Stimulated activated CD4-positive, alpha-beta T cell treated with anti-CD3 and anti-CD28 coated beads, Interleukin-15, amount 100 ng/mL, for 48 hours (primary cell): ENCODE data around the gene KIAA0513.

Source experiments
- DNase-seq, 2 donors: peaks; one replicate each; pipeline ENCODE4 v3.0.0-alpha.2; 2020; ENCODE audit warnings: low read depth in 2 of 2

Gene KIAA0513

DNA sequence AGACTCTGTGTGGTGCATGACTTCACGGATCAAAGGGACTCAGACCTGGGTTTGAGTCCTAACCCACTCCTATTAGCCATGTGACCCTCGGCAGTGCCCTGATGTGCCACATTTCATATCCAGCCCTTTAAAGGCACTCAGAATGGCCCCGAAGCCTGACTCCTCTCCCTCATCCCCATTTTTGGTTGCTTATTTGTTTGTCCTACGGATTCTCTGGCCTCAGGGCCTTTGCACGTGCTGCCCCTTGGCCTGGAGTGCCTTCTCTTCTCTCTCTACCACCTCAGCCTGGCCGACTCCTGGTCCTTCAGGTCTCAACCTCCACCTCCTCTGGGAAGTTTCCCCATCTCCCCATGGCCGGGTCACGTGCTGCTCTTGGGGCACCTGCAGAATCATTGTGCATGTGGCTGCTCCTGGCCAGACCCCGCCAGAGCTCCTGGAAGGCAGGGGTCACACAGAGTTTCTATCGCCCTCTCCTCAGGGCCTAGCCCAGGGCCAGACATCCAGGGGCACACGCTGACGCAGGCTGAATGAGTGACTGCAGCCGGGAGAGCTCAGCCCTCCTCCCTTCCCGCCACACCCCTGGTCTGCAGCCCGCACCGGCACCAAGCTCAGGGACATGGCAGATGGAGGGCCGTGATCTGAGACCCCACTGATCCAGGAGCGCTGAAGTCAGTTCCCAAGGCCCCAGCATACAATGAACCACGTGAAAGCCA lies 106.6 kb downstream of the KIAA0513 start:
- no peak for DNase-seq

DNA sequence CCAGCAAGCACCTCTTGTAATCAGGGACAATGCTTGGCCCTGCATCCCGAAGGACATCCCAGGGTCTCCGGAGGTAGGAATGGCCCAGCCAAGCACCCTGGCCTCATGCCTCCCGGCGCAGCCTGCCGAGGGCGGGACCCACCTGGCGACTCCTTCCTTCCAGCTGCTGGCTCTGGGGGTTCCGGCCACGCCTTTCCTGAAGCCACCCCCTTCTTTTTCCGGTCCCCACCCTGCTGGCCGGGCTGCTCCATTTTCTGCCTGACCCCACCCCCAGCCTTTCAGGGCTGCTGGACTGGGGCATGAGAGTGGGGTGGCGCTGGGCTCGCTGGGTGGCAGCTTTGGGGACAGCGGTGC lies 107.2 kb downstream of the KIAA0513 start:
- no peak for DNase-seq

DNA sequence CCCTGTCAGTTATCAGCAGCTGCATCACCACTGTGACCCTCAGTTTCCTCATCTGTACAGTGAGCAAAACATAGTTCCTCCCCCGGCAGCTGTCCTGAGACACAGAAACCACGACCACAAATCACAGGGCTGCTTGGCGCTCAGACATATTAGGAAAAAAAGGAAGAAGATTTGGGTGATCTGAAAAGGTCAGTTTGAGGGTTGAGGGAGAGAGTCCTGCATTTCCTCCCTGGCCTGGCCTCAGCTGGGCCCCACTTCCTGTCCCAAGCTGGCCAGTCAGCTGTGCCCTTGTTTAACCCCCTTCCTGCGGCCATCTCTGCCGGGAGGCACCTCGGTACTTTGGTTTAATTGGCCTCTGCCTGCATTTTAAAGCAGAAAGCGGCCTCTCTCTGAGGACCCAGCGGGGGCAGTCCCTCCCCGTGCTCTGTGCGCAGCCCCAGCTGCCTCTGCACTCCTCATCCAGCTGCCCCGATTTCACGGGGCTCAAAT lies 108.7 kb downstream of the KIAA0513 start:
- DNase-seq, result no peak

DNA sequence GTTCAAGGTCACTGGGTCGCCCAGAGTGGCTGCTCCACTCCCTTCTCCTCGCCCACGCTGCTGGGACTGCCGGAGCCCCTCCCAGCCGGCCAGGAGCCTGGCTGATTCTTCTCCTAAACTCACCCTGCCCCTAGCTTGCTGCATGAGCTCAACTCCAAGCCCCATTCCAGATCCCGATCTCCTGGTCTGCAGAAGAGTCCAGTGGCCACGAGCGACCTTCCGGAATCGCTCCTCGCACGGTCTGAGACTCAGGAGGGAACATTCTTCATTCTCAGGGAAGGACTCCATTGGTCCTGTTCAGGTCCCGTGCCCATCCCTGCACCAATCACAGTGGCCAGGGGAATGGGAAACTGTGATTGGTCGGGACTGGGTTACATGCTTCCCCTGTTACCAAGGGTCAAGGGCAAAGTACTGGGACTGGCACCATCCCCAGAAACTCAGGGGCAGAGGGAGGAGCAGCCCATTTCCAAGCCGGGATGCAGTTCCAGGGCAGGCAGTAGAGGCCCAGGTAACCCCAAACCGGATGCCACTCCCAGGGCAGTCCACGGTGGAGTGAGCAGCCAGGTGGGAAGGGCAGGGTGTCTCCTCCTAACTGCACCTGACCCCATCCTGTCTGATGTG lies 109.2 kb downstream of the KIAA0513 start:
- DNase-seq, result no peak

DNA sequence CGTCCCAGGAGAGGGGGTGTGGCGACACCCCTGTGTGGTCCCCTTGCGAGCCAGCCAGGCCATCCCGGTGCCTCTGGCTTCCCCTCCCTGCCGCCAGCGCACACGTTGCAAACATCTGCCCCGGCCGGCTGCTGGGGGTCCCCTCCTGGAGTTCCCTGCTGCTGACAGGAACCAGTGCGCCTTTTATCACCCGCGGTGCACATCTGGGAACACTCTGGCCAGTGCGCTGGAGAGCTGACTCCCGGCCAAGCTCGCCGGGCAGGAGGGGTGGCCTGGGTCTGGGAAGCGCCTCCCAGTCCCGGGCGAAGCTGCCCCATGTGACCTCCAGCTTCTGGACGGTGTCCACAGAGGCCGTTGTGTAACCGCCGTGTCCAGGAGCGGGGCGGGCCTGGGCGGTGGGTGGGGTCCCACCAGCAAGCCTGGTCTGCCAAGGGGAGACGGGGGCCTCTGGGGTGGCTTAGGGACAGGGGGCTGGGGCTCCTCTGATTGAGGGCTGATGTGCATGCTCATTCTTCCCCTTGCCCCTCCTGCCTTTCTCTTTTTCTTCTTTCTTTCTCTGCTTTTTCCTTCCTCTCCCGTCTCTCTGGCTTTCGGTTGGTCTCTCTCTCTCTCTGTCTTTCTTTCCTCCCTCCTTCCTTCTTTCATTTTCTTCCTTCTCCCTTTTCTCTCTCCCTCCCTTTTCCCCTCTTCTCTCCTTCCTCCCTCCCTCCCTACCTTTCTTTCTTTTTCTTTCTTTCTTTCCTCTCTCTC lies 109.9 kb downstream of the KIAA0513 start:
- DNase-seq, result no peak

DNA sequence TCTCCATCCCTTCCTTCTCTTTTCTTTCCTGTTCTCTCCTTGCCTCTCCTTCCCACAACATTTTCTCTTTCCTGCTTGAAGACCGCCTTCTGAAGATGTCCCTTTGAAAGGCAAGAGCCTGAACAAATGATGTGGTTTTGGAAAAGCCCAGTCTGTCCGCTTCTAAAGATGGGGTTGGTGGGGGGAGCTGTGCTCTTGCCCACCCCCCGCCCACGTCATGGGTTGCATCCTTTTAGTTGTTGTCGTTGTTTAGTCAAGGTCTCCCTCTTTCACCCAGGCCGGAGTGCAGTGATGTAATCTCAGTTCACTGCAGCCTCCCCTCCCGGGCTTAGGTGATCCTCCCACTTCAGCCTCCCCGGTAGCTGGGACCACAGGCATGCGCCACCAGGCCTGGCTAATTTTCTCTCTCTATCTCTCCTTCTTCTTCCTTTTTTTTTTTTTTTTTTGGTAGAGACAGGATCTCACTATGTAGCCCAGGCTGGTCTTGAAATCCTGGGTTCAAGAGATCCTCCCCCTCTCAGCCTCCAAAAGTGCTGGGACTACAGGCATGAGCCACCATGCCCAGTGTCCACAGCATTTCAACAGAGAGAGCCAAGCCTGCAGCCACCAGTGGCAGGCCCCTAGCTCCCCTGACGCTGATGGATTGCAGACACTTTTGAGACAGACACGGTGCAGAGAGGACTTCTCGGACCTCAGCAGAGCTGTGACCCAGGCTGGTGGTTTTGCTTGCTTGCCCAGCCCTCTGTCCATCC lies 110.7 kb downstream of the KIAA0513 start:
- no peak for DNase-seq

DNA sequence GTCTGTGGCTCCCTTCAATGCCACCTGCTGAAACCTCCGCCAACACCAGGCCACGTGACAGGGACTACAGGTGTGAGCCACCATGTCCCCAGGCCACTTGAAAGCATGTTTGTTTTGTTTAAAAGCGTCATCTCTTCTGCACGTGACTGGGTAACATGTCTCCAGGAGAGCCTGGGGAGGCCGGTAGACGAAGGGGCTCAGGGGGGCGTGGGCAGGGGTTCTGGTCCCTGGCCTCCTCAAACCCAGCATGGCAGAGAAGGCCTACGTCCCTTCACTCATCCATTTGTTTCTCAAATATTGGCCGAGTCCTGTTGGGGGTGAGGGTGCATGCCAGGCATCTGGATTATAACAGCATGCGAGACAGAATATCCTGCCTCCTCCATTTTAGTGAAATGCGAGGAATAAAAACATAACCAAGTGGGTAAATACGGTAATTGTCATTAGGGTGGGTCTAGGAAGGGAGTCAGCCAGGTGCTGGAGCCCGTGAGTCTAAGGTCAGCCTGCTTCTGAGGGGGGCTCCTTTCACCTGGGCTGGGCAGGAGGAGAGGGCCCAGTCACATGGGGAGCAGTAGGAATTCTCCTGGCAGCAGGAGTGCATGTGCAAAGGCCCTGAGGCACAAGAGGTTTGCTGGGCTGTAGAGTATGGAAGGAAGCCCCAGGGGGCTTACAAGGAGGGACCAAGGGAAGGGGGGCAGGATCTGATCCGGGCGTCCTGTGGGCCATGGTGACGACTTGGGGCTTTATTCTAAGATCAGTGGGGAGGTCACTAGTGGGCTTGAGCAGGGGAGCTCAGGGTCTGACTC lies 111.4 kb downstream of the KIAA0513 start:
- no peak for DNase-seq

DNA sequence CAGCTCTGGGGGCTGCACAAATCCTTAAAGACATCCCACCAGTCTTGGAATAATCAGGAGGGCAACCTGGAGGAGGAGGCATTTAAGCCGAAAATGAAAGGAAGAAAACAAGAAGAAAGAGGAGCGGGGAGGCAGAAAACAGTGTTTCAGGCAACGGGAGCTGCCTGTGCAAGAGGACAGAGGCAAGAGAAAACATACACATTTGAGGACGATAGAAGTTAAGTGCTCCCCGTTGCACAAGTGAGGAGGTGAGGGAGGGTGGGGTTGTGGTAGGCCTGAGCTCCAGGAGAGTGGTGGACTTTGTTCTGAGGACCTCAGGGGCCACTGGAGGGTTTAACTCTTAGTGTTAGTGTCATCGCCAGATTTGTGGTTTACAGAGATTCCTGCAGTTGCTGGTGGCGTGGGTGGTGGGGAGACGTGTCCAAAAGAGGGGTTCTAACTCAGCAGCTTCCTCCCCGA lies 112.3 kb downstream of the KIAA0513 start:
- DNase-seq, result no peak

DNA sequence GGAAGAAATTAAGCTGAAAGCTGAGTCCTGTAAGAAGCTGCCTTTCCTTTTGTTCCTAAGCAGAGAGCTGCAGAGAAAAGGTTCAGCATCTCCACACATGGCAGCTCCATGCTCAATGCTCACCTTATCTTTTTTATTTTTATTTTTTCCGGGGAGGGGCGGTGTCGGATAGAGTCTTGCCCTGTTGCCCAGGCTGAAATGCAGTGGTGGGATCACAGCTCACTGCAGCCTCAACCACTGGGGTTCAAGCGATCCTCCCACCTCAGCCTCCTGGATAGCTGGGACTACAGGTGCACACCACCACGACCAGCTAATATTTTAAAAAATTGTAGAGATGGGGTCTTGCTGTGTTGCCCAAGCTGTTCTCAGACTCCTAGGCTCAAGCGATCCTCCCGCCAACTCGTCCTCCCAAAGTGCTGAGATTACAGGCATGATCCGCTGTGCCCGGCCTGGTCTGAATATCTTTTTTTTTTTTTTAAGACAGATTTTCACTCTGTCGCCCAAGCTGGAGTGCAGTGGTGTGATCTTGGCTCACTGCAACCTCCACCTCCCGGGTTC lies 112.9 kb downstream of the KIAA0513 start:
- no peak for DNase-seq

DNA sequence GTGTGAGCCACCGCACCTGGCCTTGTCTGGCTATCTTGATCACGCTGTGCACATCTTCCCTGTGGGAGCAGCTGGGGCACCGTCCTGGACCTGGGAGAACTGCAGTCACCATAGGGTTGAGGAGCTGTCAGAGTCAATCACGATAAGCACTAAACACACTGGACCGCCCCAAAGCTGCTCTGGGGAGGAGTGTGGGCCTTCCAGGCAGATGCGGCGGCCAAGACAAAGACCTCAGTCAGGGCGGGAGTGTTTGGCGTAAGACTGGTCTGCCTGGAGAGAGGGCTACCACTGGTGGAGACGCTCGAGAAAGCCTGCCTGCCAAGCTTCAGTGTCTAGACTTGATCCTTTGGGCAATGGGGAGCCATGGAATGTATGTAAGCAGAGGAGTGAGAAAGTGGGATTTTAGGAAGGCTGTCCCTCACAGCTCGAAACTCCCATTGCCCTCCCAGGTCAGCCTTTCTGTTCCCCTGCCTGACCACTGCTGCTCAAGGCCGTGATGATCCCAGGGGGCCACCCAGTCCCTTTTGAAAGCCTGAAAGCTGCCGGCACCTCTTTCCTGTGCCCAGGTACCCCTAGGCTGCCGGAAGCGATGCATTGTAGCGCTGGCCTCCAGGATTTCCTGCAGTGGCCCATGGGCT lies 114.0 kb downstream of the KIAA0513 start:
- no peak for DNase-seq

DNA sequence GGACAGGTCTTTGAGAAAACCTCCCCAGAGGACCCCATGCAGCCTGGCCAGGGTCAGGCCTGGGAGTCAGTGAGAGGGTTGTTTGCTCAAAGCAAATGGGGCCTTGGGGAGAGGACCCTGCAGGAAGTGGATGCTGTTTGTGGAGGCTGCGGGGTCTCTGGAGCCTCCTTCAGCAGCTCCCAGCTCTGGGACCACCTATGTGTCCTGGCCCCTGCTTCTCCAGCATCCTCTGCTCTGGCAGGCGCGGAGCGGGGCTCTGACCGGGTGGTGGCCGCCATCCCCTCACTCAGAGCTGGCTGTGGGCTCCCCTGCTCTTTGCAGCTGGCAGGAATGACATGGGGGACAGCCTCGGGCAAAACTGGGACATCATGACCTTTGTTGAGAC lies 114.5 kb downstream of the KIAA0513 start:
- DNase-seq, result no peak

DNA sequence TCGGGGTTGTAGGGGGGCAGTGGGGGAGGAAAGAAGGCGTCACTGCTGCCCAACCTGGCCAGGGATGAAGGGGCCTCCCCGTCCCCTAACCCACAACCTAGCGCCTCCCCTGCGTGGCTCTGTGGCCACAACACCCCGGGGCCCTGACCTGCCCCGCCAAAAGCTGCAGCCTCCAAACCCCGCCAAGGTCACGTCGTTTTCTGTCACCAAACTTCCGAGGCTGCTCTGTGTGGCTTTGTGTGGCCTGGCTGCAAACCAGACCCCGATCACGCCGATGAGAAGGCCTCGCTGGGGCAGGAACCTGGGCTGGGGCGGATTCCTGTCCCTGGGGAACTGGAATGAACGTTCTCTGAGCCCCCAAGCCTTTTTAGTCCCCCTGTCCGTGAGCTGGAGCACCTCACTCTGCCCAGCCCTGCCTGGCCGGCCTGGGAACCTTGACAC lies 115.2 kb downstream of the KIAA0513 start:
- DNase-seq, result no peak
